ENCODE data around the gene ETHE1. TPM values are rescaled to one million over a fixed set of nuclear protein-coding genes. Genes with fewer than 3 reads are reported as not detected.

Gene ETHE1
- total RNA-seq, 1 donor from 2014 or later = 81.1 TPM

GRCh38 chr19:43495082-43495481 lies 31.9 kb downstream of the ETHE1 start:
- no peak for DNase-seq (ENCODE audit: low read depth, low spot score)

DNA sequence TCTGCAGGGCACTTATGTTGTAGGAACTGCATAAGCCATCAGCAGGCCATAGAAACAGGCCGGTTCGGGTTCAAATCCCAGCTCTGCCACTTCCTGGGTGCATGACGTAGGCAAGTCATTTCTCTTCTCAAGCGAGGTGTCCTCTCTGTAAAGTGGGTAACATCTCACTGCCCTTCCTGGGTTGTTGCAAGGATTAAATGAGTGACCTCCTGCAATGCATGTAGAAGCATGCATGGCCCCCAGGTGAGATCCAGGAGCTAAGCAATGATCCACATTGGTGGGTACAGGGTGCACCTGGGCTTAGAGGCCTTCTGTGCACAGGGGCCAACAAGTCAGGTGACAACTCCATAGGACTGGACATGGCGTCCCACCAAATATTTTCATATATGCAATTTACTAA lies 36.2 kb downstream of the ETHE1 start:
- DNase-seq (ENCODE audit: low read depth, low spot score) = no peak

DNA sequence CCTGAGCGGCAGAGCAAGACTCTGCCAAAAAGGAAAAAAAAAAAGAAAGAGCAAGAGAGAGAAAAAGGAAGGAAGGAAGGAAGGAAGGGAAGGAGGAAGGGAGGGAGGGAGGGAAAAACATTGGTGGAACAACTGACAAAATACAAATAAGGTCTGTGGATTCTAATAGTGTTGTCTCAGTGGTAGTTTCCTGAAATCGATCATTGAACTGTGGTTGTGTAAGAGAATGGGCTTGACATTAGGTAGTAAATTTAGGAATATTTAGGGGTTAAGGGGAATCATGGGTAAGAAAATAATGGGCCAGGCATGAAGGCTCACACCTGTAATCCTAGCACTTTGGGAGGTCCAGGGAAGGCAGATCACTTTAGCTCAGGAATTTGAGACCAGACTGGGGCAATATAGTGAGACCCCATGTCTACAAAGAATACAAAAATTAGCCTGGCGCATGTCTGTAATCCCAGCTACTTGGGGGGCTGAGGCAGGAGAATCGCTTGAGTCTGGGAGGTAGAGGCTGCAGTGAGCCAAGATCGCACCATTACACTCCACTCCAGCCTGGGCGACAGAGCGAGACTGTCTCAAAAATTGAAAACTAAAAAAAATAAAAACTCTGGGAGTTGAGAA lies 36.9 kb downstream of the ETHE1 start:
- DNase-seq (ENCODE audit: low read depth, low spot score) = no peak

DNA sequence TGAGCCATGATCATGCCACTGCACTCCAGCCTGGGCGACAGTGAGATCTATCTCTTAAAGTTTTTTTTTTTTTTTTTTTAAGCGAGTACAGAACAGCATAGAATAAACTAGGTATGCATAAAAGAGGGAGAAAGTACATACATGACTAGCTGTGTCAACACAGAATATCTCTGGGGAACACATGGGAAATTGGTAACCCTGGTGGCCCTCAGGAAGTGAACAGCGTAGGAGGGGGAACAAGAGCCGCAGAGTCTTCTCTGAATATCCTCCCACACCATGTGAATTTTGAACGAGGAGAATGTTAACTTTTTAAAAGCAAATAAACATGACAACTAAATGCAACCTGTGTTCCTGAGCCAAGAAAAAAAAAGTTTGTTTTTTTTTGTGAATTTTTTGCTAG lies 37.7 kb downstream of the ETHE1 start:
- DNase-seq (ENCODE audit: low read depth, low spot score) = no peak

DNA sequence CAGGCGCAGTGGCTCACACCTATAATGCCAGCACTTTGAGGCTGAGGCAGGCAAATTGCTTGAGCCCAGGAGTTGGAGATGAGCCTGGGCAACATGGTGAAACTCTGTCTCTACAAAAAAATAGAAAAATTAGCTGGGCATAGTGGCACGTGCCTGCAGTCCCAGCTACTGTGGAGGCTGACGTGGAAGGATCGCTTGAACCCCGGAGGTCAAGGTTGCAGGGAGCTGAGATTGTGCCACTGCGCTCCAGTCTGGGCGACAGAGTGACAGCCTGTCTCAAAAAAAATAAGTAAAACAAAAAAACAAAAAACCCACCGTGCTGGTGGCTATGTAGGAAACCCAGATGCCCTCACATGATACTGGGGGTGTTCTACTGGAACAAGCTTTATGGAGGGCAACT lies 38.8 kb downstream of the ETHE1 start:
- DNase-seq (ENCODE audit: low read depth, low spot score) = no peak

DNA sequence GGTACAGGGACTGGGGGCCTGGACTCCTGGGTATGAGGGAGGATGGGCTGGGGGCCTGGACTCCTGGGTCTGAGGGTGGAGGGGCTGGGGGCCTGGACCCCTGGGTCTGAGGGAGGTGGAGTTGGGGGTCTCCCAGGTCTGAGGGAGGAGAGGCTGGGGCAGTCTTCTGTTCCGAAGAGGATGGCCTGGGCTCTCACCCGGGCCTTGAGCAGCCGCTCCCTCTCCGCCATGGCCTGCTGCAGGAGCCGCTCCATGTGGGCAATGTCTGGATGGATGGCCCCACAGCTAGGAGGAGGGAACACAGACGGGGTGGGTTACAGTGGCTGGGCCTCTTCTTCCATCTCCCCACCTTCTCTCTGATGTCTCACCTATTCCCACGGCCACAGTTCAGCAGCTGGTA lies 40.6 kb downstream of the ETHE1 start:
- DNase-seq (ENCODE audit: low read depth, low spot score) = no peak

DNA sequence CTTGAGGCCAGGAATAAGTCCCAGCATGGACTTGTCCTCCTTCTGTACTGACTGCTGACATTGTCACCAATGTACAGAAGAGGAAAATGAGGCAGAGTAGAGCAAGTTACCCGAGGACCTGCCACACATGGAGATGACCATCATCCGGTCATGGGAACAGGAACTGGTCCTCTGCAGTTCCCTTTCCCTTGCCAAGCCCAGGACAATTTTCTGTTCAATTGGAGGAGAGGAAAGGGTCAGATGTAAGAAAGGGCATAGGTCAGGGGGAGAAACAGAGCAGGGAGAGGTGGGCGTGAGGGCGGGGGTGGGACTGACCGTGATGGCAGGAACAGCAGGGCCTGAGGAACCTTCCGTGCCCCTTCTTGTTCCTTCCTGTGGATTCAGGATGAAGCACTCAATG lies 41.0 kb downstream of the ETHE1 start:
- DNase-seq (ENCODE audit: low read depth, low spot score) = no peak

- DNase-seq (ENCODE audit: low read depth, low spot score) = no peak
Observed at GRCh38 chr19:43483281-43483680, 43.7 kb downstream of the ETHE1 start.

GRCh38 chr19:43482193-43482592 lies 44.8 kb downstream of the ETHE1 start:
- DNase-seq (ENCODE audit: low read depth, low spot score) = no peak

DNA sequence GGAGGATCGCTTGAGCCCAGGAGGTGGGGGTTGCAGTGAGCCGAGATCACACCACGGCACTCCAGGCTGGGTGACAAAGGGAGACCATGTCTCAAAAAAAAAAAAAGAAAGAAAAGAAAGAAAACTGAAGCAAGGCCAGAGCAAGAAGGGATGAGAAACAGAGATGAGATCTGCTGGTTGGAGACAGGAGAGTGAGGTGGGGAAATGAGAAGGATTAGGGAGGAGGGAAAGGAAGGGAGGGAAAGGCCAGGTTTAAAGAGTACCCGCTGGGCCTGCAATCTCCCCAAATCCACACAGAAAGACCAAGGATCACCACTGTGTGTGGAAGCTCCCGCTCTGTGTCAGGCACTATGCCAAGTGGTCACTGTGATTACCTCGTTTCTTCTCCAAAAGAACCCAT lies 45.3 kb downstream of the ETHE1 start:
- DNase-seq (ENCODE audit: low read depth, low spot score) = no peak

DNA sequence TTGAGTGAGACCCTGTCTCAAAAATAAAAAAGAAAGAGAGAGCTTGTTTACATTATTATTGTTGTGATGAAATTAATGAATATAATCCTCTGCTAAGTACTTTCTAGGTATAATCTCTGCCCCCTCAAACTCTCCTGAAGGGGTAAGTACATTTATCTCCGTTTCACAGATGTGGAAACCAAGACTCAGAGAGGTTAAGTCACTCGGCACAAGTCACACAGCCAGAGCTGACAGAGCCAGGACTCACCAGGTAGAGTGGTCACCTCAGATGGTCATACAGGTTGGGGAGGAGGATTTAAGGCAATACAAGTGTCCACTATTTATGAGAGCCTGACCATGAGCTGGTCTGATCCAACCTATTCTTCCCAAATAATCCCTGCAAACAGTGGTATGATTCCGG lies 46.4 kb downstream of the ETHE1 start:
- no peak for DNase-seq (ENCODE audit: low read depth, low spot score)

DNA sequence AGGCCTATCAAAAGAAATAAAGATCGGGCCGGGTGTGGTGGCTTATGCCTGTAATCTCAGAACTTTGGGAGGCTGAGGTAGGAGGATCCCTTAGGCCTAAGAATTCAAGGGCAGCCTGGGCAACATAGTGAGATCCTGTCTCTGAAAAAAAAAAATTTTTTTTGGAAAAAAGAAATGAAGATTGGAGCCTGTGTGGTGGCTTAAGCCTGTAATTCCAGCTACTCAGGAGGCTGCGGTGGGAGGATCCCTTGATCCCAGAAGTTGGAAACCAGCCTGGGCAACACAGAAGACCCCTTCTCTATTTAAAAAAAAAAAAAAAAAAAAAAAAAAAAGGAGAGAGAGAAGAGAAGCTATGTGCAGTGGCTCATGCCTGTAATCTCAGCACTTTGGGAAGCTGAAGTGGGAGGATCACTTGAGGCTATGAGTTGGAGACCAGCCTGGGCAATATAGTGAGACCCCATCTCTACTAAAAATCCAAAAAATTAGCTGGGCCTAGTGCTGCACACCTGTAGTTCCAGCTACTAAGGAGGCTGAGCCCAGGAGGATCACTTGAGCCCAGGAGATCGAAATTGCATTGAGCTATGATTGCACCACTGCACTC lies 46.9 kb downstream of the ETHE1 start:
- no peak for DNase-seq (ENCODE audit: low read depth, low spot score)

DNA sequence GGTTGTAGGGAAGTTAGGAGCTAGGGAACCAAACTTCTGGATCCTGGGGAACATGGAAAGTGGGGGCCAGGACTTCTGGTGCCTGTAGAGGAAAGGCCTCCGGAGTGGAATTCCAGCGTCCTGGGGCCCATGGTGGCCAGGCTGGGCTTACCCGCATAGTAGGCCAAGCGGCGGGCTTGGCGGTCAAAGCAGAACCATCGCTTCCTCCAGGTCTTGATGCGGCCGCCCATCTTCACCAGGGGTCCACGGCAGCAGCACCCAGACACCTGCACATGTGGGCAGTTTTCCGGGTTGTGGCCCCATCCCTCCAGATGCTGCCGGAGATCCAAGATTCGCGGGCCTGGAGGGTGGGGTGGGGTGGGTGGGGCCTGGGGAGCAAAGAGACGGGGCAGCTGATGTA lies 47.8 kb downstream of the ETHE1 start:
- DNase-seq (ENCODE audit: low read depth, low spot score) = no peak

GRCh38 chr19:43478323-43478722 lies 48.7 kb downstream of the ETHE1 start:
- no peak for DNase-seq (ENCODE audit: low read depth, low spot score)

DNA sequence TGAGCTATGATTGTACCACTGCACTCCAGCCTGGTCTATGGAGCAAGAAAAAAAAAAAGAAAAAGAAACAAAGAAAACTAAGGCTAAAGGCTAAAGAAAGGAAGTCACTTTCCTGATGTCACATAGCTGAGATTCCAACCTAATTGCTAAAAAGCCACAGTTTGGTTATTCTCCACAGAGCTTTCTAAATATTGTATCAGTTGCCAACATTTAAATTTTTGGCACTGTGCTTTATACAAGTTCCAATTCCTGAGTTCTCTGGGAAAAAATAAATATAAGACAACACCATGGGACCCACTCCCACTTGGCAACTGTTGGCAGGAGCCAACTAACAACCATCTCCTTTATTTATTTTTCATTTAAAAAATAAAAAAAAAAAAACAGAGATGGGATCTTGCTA lies 50.4 kb downstream of the ETHE1 start:
- DNase-seq (ENCODE audit: low read depth, low spot score) = peak; percentile 15

DNA sequence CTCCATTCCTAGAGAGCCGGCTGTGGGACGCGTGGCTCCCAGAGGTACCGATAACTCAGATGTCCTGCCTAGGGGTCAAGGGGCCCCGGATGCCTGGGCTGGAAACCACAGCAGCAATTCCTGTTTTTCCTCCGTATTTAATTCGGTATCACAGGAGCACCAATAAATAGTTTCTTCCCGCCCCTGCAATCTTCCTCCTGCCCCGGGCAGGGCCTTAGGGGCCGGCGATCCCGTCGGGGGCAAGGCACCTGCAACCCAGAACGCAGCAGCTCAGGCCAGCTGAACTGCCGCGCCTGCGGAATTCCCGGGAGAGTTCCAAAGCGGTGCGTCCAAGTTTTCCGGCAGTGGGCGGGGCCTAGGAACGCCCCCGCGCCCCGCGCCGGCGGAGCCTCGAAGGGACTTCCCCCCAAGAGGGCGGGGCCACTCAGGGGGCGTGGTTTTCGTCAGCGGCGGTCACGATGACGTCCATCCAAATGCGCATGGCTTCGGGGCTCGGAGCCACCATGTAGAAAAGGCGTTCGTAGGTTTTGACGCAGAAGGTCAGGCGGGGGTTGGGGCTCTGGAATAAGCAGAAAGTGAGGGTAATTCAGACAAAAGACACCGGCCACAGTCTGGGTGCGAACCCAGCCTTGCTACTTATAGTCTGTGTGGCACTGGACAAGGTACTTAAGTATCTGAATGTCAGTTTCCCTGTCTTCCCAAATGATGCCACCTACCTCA lies 51.9 kb downstream of the ETHE1 start:
- peak; percentile 73 for DNase-seq (ENCODE audit: low read depth, low spot score)

DNA sequence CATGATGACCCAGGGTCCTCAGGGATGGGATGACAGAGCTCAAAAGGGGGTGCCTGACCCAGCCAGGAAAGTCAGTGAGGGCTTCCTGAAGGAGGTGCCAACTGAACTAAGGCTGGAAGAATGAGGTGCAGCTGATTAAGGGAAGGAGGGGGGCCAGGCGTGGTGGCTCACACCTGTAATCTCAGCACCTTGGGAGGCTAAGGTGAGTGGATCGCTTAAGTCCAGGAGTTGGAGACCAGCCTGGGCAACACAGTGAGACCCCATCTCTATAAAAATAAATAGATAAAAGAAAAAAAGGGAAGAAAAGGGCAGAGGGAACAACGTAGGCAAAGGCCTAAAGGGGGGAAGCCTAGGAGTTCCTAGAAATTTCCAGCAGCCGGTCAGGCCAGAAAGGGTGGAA lies 52.5 kb downstream of the ETHE1 start:
- no peak for DNase-seq (ENCODE audit: low read depth, low spot score)

DNA sequence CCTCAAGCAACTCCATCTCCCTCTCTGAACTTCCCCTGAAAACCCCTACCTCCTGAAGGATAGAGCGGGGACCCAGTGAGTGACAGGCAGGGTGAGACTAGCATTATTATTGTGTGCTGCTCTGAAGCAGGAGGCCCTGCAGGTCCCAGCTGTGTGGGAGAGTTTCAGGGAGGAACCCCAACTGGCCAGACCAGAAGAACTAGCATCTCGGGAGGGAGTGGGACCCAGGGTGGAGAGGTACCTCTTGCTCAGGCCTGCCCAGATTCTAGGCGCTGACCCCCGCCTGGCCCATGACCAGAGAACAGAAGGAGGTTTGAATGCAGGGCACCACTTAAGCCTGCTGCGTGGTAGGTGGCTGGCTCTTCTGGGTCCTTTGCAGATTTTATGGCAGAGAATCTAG lies 55.9 kb downstream of the ETHE1 start:
- DNase-seq (ENCODE audit: low read depth, low spot score) = no peak

DNA sequence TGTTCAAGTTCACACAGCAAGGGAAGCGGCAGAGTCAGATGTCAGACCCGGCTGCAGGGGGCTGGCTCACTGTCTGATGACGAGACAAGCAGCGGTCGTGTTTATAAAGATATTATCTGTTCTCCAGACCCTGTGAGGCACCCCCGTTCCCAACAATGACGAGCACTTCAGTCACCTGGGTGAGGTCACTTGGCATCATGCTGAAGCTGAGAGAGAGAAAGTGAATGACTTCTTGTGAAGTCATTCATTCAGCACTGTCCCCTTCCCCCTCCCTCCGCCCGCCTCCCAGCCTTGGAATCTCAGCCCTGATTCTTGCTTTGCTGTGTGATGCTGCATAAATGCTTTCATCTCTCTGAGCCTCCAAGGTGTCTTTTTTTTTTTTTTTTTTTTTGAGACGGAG lies 56.7 kb downstream of the ETHE1 start:
- DNase-seq (ENCODE audit: low read depth, low spot score) = no peak

DNA sequence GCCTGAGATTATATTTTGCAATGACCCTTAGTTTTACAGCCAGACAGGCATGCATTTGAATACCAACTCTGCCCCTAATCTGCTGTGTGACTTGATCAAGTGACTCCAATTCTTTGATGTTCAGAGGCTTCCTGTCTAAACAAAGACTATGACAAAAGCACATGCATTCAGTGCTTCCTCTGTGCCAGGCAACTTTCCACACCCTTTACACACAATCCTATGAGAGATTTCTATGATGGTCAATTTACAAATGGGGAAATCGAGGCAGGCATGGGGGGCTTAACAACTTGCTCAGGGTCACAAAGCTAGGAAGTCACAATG lies 57.9 kb downstream of the ETHE1 start:
- DNase-seq (ENCODE audit: low read depth, low spot score) = no peak

GRCh38 chr19:43468354-43469159 lies 58.4 kb downstream of the ETHE1 start:
- DNase-seq (ENCODE audit: low read depth, low spot score) = no peak

GRCh38 chr19:43467730-43468129 lies 59.3 kb downstream of the ETHE1 start:
- no peak for DNase-seq (ENCODE audit: low read depth, low spot score)

All from pulmonary artery endothelial cell (primary cell).